H4 (cell line): ENCODE data around the gene CACNA1E. TPM values are rescaled to one million over a fixed set of nuclear protein-coding genes. Genes with fewer than 3 reads are reported as not detected.
A peak's percentile ranks its signal among the peaks of the same experiment; 100 is the strongest.

ENCODE experiments used
- DNase-seq: peaks from one replicate; pipeline ENCODE4 v3.0.0-alpha.2; 2015; ENCODE audit warnings: low spot score
- total RNA-seq: library from RNA; depleted of rRNA; stranded (reverse); fragments of >200 nt; shearing (Covaris generic); gene quantifications from 2 replicates; pipeline ENCODE4 v1.2.3, GENCODE V29; 2014

CACNA1E gene
- total RNA-seq, 1 experiment from 2014 or later, result 0.10 TPM

DNA sequence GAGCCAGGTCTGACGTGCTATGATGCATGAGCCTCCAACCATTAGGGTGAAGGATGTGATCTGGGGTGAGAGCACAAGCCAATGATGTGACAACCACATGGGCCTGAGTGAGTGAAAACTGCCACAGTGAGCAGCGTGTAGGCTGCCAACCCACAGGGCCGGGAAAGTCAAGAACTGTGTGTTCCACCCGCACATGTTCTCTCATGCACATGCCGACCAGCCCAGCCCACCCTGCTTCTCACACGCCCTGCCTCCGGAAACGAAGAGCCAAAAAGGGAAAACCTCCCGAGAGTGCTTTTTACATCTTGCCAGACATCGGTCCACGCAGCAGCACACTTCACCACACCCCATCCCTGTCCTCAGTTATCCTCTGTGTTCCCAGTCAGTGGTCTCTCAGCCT is 197.0 kb downstream of the CACNA1E start:
- DNase-seq, result no peak

DNA sequence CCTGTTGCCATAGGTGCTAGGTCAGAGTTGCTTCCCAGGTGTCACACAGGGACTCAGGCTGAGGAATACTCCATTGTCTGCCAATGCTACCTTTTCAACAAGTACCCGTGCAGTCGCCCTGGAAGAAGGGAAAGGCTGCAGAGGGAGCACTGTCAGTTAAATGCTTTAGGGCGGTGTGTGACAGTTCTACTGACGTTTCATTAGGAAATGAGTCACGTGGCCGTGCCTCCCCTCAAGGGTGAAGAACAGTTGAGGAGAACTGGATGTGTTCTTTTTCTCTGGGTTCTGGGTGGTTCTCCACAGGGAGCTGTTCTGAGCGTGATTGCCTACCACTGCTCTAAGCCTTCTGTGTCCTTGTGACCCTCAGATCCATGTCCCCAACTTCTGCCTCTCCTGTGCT is 197.6 kb downstream of the CACNA1E start:
- no peak for DNase-seq

DNA sequence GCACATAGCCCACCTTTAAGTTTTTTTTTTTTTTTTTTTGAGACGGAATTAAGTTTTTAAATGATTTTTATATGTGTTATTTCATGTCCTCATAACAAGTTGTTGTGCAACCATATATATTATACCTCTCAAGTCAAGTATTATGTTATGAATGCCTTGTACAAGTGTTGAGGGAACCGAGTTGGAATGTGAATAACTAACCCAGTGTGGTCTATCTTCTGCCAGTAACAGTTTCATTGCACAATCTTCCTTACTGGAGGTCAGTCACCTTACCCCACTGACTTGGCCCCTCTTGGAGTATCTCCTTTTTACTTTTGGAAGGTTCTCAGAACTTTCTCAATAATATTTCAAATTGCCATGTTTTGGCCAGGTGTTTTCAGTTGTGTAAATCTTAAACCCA is 201.9 kb downstream of the CACNA1E start:
- DNase-seq, result no peak

DNA sequence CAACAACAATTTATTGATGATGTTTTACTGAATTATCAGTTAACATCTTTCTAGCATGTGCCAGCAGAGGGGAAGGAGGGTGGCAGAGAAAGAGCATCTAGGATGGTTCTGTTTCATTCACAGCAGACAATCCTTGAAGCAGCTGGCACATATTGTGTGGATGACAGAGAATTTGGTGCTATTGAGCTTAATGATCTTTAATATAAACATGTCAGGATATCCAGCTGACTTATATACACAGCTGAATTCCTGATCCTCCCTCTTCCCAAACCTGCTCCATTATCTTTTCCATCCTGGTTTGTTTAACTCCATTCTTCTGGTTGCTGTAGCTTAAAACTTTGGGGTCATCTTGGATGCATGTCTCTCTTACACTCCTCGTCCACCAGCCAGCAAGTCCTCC is 218.6 kb downstream of the CACNA1E start:
- DNase-seq, result no peak

DNA sequence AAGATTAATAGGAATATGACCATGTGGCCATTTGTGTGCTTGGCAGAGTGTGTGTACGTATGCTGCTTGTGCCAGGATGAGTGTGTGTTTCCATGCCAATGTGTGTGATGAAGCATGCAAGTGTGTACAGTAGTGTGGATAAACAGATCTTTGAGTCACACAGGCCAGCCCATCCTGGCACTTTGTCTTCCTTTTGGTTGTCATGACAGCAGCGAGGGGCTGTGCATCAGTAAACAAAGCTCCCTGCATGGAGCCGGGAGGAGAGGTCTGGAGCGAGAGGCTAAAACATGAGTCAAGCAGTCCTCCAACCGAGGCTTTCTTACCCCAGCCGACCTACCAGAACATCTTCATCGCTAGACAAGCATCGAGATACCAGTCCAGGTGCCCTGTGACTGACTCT is 221.2 kb downstream of the CACNA1E start:
- no peak for DNase-seq

DNA sequence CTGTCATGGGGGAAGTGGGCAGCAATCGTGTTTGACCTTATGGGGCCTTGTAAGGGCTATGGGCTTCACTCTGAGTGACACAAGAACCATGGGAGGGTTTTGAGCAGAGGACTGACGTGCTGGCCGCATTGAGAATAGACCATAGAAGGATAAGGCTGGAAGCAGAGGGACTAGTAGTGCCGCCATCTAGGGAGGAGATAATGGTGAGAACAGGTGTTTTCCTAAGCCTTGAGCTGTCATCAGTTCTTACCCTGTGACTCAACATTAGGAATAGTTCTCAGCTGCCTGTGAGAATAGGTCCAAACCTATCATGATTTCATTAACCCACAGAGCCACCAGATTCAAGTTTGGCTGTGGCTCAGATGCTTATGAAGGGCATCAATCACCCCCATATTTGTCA is 228.5 kb downstream of the CACNA1E start:
- no peak for DNase-seq

DNA sequence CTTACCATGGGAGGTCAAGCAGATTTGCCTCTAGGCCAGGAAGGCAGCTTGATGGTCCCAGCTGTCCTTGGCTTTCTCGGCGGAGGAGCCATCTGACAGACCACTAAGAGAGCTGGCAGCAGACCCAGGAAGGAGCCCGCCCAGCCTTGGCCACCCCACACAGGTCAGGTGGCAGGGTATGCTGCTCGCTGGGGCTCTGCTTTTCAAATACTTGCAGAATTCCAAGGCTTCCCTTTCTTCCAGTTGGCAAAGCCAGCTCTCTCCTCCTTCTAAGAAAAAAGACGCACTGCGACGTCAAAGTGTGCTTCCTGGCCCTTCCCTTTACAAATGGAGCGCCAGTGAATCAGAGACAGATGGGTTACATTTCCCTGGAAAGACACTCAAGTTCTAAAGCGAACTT is 229.4 kb downstream of the CACNA1E start:
- DNase-seq, result no peak

DNA sequence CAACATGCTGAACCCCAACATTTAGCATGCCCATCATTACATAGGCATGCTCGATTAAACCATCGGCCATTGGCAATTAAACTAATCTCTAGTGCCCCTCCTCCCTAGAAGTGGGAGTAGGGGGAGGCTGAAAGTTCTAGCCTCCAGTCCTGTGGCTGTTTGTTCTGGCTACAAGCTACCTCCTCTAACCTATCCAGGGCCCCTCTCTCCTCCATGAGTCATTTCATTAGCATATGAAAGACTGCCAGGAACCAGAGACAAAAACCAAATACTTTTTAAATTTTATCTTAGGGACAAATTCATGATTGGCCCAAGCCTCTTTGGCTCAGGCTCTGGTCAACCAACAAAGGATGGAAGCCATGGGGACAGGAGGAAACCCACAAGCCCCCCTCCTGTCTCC is 231.1 kb downstream of the CACNA1E start:
- no peak for DNase-seq

DNA sequence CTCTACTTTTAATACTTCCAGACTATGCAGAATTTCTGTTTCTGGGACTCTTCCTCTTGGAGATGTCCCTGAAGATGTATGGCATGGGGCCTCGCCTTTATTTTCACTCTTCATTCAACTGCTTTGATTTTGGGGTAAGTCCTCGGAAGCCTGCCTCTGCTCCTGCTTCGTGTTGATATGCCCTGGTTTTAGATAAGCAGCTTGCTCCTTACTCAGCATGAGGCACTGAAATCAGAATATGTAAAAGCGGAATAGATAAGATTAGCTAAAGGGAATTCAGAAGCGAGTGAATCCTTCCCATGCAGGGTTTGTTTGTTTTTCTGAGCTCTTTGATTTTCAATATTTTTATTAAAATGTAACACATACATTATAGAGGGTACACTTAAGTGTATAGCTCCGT is 234.7 kb downstream of the CACNA1E start:
- no peak for DNase-seq

DNA sequence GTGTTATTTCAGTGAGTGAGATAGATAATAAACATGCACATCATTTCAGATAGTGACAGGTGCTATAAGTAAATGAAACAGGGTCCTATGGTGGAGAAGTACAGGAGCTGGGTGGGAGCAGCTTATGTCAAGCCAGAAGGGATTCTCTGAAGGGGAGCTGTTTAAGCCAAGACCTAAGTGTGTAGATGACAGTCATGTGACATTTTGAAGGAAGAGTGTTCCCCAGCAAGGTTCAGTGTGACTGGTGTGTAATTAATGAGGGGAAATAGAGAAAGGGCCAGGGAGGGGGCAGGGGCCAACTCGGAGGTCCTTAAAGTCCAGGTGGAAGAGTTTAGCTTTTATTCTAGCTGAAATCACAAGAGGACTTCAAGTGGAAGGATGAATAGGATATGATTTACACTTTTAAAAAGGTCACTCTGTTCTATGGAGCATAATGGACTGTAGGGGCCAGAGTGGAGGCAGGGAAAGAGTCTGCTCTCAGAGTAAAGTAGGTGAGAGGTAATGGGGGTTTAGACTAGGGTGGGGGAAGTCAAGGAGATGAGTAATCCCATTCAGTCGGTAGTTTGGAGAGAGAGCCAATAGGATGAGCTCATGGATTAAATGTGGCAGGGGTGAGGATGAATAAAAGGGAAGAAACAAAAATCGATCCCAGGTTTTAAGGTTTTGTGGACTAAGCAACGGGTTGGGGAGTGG is 243.1 kb downstream of the CACNA1E start:
- no peak for DNase-seq

DNA sequence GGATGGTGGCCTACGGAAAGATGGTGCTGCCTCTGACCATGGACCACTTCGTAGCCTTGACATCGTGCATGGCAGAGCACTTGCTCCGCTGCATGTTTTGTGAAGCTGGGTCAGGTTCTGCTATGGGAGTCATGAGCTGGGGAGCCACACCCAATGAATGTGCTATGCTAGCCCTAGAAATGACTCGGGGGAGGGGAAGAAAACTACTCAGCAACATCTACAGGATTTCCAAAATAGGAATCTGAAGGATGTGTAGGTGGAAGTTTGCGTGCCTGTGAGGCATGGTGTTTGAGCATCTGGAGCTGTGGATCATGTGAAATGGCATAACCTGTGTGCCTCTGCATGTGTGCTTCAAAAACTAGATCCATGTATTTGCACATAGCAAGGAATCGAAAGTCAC is 247.3 kb downstream of the CACNA1E start:
- DNase-seq, result no peak

DNA sequence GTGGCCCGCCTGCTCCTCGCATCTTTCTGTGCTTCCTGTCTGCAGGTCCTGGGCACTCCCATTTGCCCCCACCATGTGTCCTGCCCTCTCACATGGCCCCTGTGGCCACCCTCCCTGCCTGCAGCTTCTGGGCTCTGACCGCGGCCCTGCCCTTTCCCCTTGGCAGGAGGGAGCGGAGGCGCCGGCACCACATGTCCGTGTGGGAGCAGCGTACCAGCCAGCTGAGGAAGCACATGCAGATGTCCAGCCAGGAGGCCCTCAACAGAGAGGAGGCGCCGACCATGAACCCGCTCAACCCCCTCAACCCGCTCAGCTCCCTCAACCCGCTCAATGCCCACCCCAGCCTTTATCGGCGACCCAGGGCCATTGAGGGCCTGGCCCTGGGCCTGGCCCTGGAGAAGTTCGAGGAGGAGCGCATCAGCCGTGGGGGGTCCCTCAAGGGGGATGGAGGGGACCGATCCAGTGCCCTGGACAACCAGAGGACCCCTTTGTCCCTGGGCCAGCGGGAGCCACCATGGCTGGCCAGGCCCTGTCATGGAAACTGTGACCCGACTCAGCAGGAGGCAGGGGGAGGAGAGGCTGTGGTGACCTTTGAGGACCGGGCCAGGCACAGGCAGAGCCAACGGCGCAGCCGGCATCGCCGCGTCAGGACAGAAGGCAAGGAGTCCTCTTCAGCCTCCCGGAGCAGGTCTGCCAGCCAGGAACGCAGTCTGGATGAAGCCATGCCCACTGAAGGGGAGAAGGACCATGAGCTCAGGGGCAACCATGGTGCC is 249.1 kb downstream of the CACNA1E start:
- DNase-seq, result no peak

DNA sequence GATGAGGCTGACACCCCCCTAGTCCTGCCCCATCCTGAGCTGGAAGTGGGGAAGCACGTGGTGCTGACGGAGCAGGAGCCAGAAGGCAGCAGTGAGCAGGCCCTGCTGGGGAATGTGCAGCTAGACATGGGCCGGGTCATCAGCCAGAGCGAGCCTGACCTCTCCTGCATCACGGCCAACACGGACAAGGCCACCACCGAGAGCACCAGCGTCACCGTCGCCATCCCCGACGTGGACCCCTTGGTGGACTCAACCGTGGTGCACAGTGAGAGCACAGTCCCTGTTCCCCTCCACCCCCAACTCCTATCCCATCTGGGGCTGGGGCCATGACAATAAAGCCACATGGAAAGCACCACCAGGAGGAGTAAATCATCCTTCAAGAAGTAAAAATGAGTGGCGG is 250.2 kb downstream of the CACNA1E start:
- DNase-seq, result no peak

DNA sequence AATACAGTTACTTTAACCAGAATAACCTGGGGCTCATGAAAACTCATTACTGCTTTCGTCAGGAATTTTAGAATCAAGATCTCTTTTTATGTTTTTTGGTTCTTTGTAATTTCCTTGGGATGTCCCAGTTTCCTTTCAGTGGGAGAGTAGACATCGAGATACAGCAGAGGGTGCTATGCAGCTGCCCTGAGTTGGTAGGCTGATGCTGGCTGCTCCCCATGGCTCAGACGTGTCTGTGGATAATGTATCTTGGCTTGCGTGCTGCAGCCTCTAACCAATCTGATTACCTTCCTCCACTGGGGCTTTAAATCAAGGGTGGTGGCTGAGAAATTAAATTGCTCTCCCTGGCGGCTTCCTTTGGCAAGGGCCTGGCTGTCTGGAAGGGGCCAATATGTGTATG is 253.7 kb downstream of the CACNA1E start:
- no peak for DNase-seq

DNA sequence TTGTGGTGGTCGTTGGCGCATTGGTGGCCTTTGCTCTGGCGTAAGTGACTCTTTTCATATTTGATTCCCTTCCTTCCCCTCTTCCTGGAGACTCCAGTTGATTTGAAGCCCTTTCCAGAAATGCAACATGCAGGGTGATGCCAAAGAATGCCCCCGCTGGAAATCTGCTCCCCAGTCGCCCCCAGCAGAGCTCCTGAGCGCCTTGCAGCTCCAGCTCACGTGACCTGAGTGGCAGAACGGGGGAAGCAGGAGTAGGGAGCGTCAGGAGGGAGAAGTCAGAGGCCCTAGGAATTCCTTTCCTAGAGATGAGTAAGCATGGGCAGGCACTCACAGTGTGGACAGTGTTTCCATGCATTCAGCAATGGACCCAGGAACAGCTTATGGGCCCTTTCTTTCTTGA is 255.9 kb downstream of the CACNA1E start:
- DNase-seq, result no peak

DNA sequence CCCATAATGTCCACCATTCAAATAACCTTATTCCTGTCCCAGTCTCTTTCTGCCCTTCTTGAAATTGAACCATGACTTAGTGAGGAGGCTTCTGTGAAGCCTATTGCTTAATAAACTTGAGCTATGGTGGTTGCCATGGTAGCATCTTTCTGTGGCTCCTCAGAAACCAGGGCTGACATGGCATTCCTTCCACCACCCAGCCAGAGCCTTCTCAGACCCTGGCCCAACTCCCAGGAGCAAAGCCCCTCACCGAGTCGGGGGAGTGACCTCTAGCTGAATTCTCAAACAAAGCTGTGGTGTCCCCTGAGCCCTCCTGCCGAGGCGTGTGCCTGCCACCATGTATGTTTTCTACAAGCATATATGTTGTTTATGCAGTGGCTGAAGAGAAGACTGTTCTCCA is 259.1 kb downstream of the CACNA1E start:
- peak; percentile 30 for DNase-seq

DNA sequence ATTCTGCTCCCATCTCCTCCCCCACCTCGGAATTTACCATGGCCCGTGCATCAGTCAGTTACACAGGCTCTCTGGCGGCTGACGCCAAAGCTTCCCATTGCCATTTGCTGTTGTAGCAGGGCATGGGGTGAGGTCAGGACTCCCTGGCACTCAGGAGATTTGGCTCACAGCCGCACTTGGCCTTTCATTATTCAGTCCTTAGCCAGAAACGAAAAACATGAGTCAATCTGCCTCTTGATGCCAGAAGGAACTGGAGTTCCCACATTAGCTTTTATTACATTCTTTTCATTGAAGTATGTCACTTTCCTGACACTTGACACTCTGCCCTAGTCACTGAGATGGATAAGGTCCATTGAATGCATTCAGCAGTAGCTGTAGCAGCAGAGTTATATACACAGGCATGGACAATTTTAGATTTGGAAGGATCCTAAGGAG is 260.6 kb downstream of the CACNA1E start:
- peak; percentile 42 for DNase-seq

DNA sequence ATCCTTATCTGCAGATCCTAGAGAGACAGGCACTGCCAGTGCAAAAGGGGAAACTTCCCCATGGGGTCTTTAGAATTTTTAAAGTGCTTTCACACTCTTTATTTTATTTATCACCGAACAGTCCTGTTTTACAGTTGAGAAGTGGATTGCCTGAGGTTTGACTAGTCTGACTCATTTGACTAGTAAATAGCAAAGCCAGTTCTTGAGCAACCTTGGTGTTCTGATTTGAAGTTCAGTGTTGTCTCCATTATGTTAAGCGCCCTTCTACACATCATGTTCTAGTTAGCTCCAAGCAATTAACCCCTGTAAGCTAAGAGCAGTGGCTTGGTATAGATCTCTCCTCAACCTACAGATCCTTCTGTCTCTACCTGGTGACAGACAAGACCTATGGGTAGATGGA is 262.9 kb downstream of the CACNA1E start:
- DNase-seq, result no peak

DNA sequence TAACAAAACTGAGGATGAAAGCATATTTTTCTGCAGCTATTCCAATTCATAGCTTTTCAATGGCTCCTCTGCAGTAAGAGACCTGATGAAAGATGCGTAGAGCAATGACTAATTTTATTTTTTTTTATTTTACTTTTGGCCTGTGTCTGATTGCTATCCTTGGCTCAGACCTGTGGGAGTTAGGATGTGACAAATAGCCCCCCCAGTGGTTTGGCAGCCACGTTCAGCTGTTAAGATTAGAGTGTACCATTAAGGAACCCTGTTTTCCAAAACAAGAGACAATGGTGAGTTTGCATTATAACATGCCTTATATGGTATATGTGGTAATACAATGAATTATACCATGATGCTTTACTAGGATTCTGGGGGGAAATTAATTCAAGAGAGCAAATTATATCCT is 264.7 kb downstream of the CACNA1E start:
- DNase-seq, result no peak

DNA sequence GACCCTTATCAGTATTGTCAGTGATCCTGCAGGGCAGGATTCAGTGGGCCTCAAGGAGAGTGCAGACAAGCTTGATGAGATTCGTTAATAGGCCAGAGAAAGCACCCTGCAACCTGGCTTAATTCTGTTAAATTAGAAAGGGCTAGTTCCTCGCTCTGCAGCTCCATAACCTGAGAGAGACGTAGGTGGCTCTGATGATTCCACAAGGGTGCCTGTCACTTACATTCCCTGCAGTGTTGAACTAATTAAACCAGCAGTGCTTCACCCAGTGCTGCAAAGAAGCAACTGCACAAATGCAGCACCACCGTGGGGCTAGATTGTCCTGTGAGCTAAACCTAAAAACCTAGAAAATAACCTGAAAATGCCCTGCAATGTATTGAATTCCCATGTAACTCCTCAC is 270.8 kb downstream of the CACNA1E start:
- no peak for DNase-seq

DNA sequence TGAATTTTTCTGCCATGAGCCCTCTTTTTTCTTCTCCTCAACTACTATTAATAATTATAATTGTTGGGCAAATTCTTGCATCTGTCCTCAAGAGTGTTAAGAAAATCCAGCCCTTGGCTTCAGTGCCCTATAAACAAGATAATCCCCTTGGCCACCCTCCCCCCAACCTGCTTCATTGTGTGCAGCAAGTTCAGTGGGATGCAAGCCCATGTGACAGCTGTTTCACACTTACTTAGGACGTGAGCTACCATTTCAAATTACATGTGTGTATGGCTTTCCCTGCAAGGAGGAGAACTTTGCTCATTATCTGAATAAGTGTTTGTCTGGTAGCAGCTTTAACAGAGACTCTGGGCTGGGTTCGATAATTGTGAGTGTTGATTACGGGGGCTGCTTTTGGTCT is 276.2 kb downstream of the CACNA1E start:
- no peak for DNase-seq

DNA sequence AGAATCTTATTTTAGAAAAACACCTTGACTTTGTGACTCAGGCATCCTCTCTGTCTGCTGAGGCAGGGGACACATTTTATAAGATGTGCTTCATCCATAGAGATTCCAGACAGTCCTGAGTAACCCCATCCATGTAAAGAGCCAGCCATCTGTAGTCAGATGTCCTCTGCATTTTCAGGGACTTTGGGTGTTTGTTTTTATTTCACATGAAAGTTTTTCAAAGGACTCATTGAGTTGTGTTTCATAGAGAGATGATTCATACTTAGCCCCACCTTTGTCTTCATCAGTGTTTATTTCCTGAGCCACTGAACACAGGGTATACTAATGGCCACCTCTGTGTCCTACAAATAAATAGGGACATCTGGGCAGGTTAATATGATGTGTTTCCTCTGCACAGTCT is 280.4 kb downstream of the CACNA1E start:
- DNase-seq, result no peak

DNA sequence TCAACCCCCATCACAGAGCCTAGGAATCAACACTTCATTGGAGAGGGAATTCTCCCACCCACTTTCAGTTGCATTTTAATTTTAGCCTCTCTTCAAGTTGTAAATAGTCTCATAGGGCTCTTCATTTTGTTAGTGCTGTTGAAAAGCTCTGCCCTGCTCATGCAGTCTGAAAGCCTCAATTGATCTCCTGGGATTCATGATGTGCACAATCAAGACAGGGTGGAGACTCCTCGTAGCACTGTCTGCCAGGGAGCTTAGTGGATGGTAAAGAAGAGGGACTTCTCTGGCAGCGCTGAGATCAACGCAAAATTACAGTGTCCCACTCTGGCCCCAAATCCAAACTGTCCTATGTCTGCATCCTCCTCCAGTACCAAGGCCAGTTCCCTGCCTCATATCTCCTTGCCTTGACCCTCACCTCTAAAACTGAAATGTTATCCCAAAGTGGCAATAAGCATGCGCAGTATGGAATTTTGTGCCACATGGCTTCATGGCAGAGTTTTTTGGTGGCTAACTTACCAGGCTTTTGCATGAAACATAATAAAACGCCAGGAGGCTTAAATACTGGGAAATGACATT is 282.2 kb downstream of the CACNA1E start:
- DNase-seq, result no peak
